ENCODE measurements around the gene SLC4A9.

Gene SLC4A9

GRCh38 chr5:140366589-140367255 lies 6.7 kb downstream of the SLC4A9 start:
- no peak for ATAC-seq
- TF ChIP-seq CSDC2 (CRISPR knock-in tag; IDR thresholded peaks at IDR 0.05) (no peak), BACH2 (CRISPR knock-in tag; IDR thresholded peaks at IDR 0.05; ENCODE audit: borderline replicate concordance) (no peak), ZNF565 (CRISPR knock-in tag; conservative IDR thresholded peaks at IDR 0.05; ENCODE audit: low read depth) (no peak), TSHZ2 (CRISPR knock-in tag; IDR thresholded peaks at IDR 0.05) (no peak), ZFP30 (CRISPR knock-in tag; IDR thresholded peaks at IDR 0.05) (no peak), TCF4 (CRISPR knock-in tag; IDR thresholded peaks at IDR 0.05; ENCODE audit: borderline replicate concordance) (no peak), CSRNP3 (CRISPR knock-in tag; IDR thresholded peaks at IDR 0.05) (no peak)

GRCh38 chr5:140367256-140368013 lies 7.4 kb downstream of the SLC4A9 start:
- TF ChIP-seq RARB (CRISPR knock-in tag; IDR thresholded peaks at IDR 0.05) = no peak
- no peak for TF ChIP-seq OSR1 (CRISPR knock-in tag; IDR thresholded peaks at IDR 0.05)
- no peak for TF ChIP-seq ZFP30 (CRISPR knock-in tag; IDR thresholded peaks at IDR 0.05)
- no peak for TF ChIP-seq SNAI2 (CRISPR knock-in tag; IDR thresholded peaks at IDR 0.05)
- no peak for ATAC-seq

- ATAC-seq = no peak
- no peak for TF ChIP-seq RARB (CRISPR knock-in tag; IDR thresholded peaks at IDR 0.05)
- TF ChIP-seq PPARA (CRISPR knock-in tag; IDR thresholded peaks at IDR 0.05; ENCODE audit: borderline replicate concordance) = no peak
- TF ChIP-seq ZC3H10 (CRISPR knock-in tag; IDR thresholded peaks at IDR 0.05) = no peak
- no peak for TF ChIP-seq ZFP3 (CRISPR knock-in tag; IDR thresholded peaks at IDR 0.05)
- TF ChIP-seq, protein P1, sequence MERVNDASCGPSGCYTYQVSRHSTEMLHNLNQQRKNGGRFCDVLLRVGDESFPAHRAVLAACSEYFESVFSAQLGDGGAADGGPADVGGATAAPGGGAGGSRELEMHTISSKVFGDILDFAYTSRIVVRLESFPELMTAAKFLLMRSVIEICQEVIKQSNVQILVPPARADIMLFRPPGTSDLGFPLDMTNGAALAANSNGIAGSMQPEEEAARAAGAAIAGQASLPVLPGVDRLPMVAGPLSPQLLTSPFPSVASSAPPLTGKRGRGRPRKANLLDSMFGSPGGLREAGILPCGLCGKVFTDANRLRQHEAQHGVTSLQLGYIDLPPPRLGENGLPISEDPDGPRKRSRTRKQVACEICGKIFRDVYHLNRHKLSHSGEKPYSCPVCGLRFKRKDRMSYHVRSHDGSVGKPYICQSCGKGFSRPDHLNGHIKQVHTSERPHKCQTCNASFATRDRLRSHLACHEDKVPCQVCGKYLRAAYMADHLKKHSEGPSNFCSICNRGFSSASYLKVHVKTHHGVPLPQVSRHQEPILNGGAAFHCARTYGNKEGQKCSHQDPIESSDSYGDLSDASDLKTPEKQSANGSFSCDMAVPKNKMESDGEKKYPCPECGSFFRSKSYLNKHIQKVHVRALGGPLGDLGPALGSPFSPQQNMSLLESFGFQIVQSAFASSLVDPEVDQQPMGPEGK (CRISPR knock-in tag; IDR thresholded peaks at IDR 0.05; ENCODE audit: borderline replicate concordance) = no peak
- TF ChIP-seq TCF4 (CRISPR knock-in tag; IDR thresholded peaks at IDR 0.05; ENCODE audit: borderline replicate concordance) = no peak
- no peak for TF ChIP-seq TOX (CRISPR knock-in tag; IDR thresholded peaks at IDR 0.05; ENCODE audit: borderline replicate concordance)
- no peak for TF ChIP-seq ZFP30 (CRISPR knock-in tag; IDR thresholded peaks at IDR 0.05)
- no peak for TF ChIP-seq ARNTL (CRISPR knock-in tag; IDR thresholded peaks at IDR 0.05; ENCODE audit: borderline replicate concordance, low read depth)
- TF ChIP-seq ZNF565 (CRISPR knock-in tag; conservative IDR thresholded peaks at IDR 0.05; ENCODE audit: low read depth) = no peak
- TF ChIP-seq ESRRG (CRISPR knock-in tag; IDR thresholded peaks at IDR 0.05) = no peak
- no peak for TF ChIP-seq OSR1 (CRISPR knock-in tag; IDR thresholded peaks at IDR 0.05)
- no peak for TF ChIP-seq POU6F1 (CRISPR knock-in tag; IDR thresholded peaks at IDR 0.05; ENCODE audit: borderline replicate concordance, low read depth)
- TF ChIP-seq CSDC2 (CRISPR knock-in tag; IDR thresholded peaks at IDR 0.05) = no peak
- TF ChIP-seq SNAI2 (CRISPR knock-in tag; IDR thresholded peaks at IDR 0.05) = no peak
Observed at GRCh38 chr5:140371356-140372151, 11.6 kb downstream of the SLC4A9 start.
